B cell (primary cell): ENCODE results near the gene HSD17B1. TPM values are rescaled to one million over a fixed set of nuclear protein-coding genes. Genes with fewer than 3 reads are reported as not detected.

Experiments used
- ATAC-seq: fragments of 200-7000 bp; cut with Tn5 transposase; one replicate; pipeline ENCODE4 v1.10.0; 2021; ENCODE audit warnings: low read depth, mild to moderate bottlenecking, moderate number of reproducible peaks, moderate library complexity
- CTCF ChIA-PET: fragments of 350-600 bp; sonication (Branson Sonifier 250); formaldehyde crosslinking; loops from one replicate; lab custom pipeline; 2021; ENCODE audit warnings: antibody characterized with exemption, inconsistent platforms; lab: Charles Lee
- POLR2A ChIA-PET: fragments of 350-600 bp; sonication (Branson Sonifier 250); formaldehyde crosslinking; loops from one replicate; lab custom pipeline; 2021; ENCODE audit warnings: antibody characterized with exemption; lab: Charles Lee
- DNase-seq: peaks from one replicate; pipeline ENCODE4 v3.0.0; 2013
- H2AFZ ChIP-seq: 2 replicates; pipeline ENCODE4 v1.6.1; 2012; ENCODE audit warnings: mild to moderate bottlenecking, low read depth, low read length; ENCODE audit not compliant: insufficient read depth, poor library complexity, severe bottlenecking
- H3K27ac ChIP-seq, 2 donors: 1 replicate in 1 of 2; 2 replicates in 1 of 2; pipeline ENCODE4 v1.5.1; 2012 to 2013; ENCODE audit warnings: low read length in 2 of 2, mild to moderate bottlenecking in 2 of 2, moderate library complexity in 1 of 2
- H3K27me3 ChIP-seq, 4 experiments: fragments of 200-600 bp in 1 of 4; sonication (generic) in 1 of 4; replicated peaks in 1 of 4; 1 replicate in 2 of 4; 2 replicates in 2 of 4; pipeline versions ENCODE4 v1.6.1 to v1.7.0; 2013 to 2016; ENCODE audit warnings: low read length in 3 of 4, mild to moderate bottlenecking in 2 of 4, mixed read lengths in 1 of 4, moderate library complexity in 1 of 4; ENCODE audit not compliant: insufficient read depth in 4 of 4, control insufficient read depth in 3 of 4; ENCODE audit errors: control extremely low read depth in 1 of 4
- H3K36me3 ChIP-seq, 2 experiments: replicated peaks in 1 of 2; 1 replicate in 1 of 2; 2 replicates in 1 of 2; pipeline versions ENCODE4 v1.6.1 to v1.7.1; 2013; ENCODE audit warnings: low read length in 1 of 2; ENCODE audit not compliant: insufficient read depth in 2 of 2, control insufficient read depth in 1 of 2; ENCODE audit errors: control extremely low read depth in 1 of 2, extremely low read depth in 1 of 2
- H3K4me1 ChIP-seq, 2 donors: fragments of 200-600 bp in 1 of 2; sonication (generic) in 1 of 2; 1 replicate in 1 of 2; 2 replicates in 1 of 2; pipeline versions ENCODE4 v1.5.1 to v1.6.1; 2013 to 2017; ENCODE audit warnings: low read length in 2 of 2; ENCODE audit not compliant: control insufficient read depth in 2 of 2, insufficient read depth in 2 of 2
- H3K4me2 ChIP-seq: replicated peaks from 2 replicates; pipeline ENCODE3; 2012; ENCODE audit warnings: mild to moderate bottlenecking, low read depth, low read length; ENCODE audit not compliant: poor library complexity, severe bottlenecking
- H3K4me3 ChIP-seq, 5 experiments: fragments of 200-600 bp in 1 of 5; sonication (generic) in 1 of 5; 1 replicate in 3 of 5; 2 replicates in 2 of 5; pipeline versions ENCODE4 v1.5.1 to v1.7.0; 2011 to 2016; ENCODE audit warnings: low read length in 4 of 5, mild to moderate bottlenecking in 4 of 5, low read depth in 2 of 5, control low read depth in 1 of 5, moderate library complexity in 1 of 5; ENCODE audit not compliant: insufficient read depth in 1 of 5; ENCODE audit errors: control extremely low read depth in 1 of 5, extremely low read depth in 1 of 5
- H3K79me2 ChIP-seq: fragments of 200-600 bp; sonication (generic); one replicate; pipeline ENCODE4 v1.6.0; 2016; ENCODE audit warnings: low read length; ENCODE audit not compliant: control insufficient read depth, insufficient read depth
- H3K9ac ChIP-seq: fragments of 200-600 bp; sonication (generic); 2 replicates; pipeline ENCODE4 v1.6.1; 2017; ENCODE audit warnings: mild to moderate bottlenecking, low read length, moderate library complexity
- H3K9me3 ChIP-seq, 3 donors: one replicate each; pipeline versions ENCODE4 v1.6.1 to v1.7.1; 2013; ENCODE audit warnings: low read length in 2 of 3; ENCODE audit not compliant: control insufficient read depth in 2 of 3, insufficient read depth in 1 of 3; ENCODE audit errors: control extremely low read depth in 1 of 3
- H4K20me1 ChIP-seq: 2 replicates; pipeline ENCODE4 v1.6.0; 2012; ENCODE audit warnings: mild to moderate bottlenecking, low read length; ENCODE audit not compliant: insufficient read depth, control insufficient read depth, poor library complexity, severe bottlenecking
- H3K27ac Mint-ChIP-seq: one replicate; pipeline ENCODE4 v1.8.0; 2021; ENCODE audit warnings: mixed read lengths
- H3K27me3 Mint-ChIP-seq: one replicate; pipeline ENCODE4 v1.8.0; 2021; ENCODE audit warnings: mixed read lengths
- H3K4me1 Mint-ChIP-seq: one replicate; pipeline ENCODE4 v1.8.0; 2021; ENCODE audit warnings: mixed read lengths
- H3K4me3 Mint-ChIP-seq: one replicate; pipeline ENCODE4 v1.8.0; 2021; ENCODE audit warnings: mixed read lengths
- H3K9me3 Mint-ChIP-seq: one replicate; pipeline ENCODE4 v1.8.0; 2022; ENCODE audit warnings: mixed read lengths; ENCODE audit not compliant: insufficient read depth
- CTCF ChIP-seq: fragments of 200-600 bp; IDR thresholded peaks from one replicate; pipeline ENCODE4 v1.8.0; 2022; ENCODE audit warnings: antibody characterized with exemption, mild to moderate bottlenecking
- EZH2 ChIP-seq: IDR thresholded peaks from 2 replicates; pipeline ENCODE4 v1.6.1; 2012; ENCODE audit warnings: borderline replicate concordance, low read depth, mild to moderate bottlenecking, moderate library complexity, low read length; ENCODE audit not compliant: insufficient read depth, poor library complexity, severe bottlenecking
- WGBS: methylation state at CpG from one replicate; pipeline ENCODE4 v1.1.5; 2013; ENCODE audit warnings: missing lambda C conversion rate; ENCODE audit not compliant: insufficient coverage; 5-methylcytosine and 5-hydroxymethylcytosine counted together
- intact Hi-C: fragments of 100-400 bp; cut with micrococcal nuclease; formaldehyde crosslinking; loops from one replicate; pipeline ENCODE4 v1.10.0; 2022
- polyA plus RNA-seq: library from polyadenylated mRNA; depleted of rRNA; stranded (reverse); fragments of >200 nt; gene quantifications from 2 replicates; pipeline ENCODE4 v1.2.3, GENCODE V29; 2012
- total RNA-seq, 2 donors: library from RNA; stranded (reverse); fragments of 120-200 nt in 1 of 2; gene quantifications; 1 replicate in 1 of 2; 2 replicates in 1 of 2; pipeline versions ENCODE4 v1.2.3 to v1.2.4, GENCODE V29; 2013 to 2022

HSD17B1 gene
- total and polyA plus RNA-seq, 2 donors (not counting 1 experiment from before 2014, with no cell fraction given), result 1.3 to 3.3 TPM

DNA sequence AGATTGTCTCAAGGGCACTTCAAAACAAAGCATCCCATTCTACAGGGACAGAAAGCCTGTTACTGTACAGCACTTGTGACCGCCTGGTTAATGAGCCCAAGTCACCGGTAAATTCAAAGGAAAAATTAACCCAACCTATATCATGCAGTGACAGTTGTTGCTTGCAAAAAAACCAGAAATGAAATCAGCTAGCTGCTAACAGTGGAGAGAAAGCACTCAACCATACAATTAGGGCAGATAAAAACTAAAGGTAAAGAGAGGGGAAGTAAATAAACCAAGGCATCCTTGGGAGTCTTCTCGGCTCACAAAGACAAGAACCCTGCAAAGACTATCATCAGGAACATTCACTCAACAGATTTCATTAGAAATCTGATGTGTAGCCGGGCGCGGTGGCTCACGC is 50.6 kb downstream of the HSD17B1 start:
- Histone ChIP-seq H3K9ac (no peak overlapping the region), H3K4me2 (peak overlapping the region; percentile 42), H3K9me3 (no peaks in the 10 kb centered on the region), H3K27ac (peak overlapping the region in 1 of 2 donors; percentile 49), H2AFZ (no peak overlapping the region), H3K36me3 (peaks cover 0 to 25% of the 10 kb centered on the region in 2 experiments), H3K79me2 (peaks cover 99% of the 10 kb centered on the region), H4K20me1 (peaks cover 94% of the 10 kb centered on the region), H3K4me1 (peaks cover 51% of the 10 kb centered on the region in 2 donors), H3K4me3 (no peak overlapping the region), H3K27me3 (no peaks in the 10 kb centered on the region)
- Mint-ChIP-seq H3K27ac (peak overlapping the region; percentile 67), H3K9me3 (no peaks in the 10 kb centered on the region), H3K4me1 (peaks cover 64% of the 10 kb centered on the region), H3K27me3 (no peaks in the 10 kb centered on the region), H3K4me3 (peak overlapping the region; percentile 2)
- ChIA-PET POLR2A (no interaction called here), CTCF (interaction anchor here (3.8 kb wide), 1 partner anchor 25 kb away, joined by 22 read pairs; the partner anchor contains the start of gene PSMC3IP)
- intact Hi-C loops, result no loop called here
- 100% methylated on average over 4 of the region's 7 CpGs for WGBS
- DNase-seq, result peak; percentile 37
- peak; percentile 49 for ATAC-seq
- TF ChIP-seq EZH2, result no peak
- TF ChIP-seq CTCF, result no peak

Other genes starting within 250 kb of the HSD17B1 start
- 140 and 151 TPM in 2 replicates for gene STAT3, start 164.5 kb upstream of the HSD17B1 start, total RNA-seq
- 50.1 and 53.4 TPM in 2 replicates for gene STAT3, start 164.5 kb upstream of the HSD17B1 start, polyA plus RNA-seq
- not detected in 2 replicates for gene CAVIN1, start 129.7 kb upstream of the HSD17B1 start, total RNA-seq
- gene CAVIN1, start 129.7 kb upstream of the HSD17B1 start, polyA plus RNA-seq, result not detected in 2 replicates
- gene ATP6V0A1, start 94.0 kb upstream of the HSD17B1 start, total RNA-seq, result 59.1 and 65.0 TPM in 2 replicates
- gene ATP6V0A1, start 94.0 kb upstream of the HSD17B1 start, polyA plus RNA-seq, result 90.9 and 108 TPM in 2 replicates
- 44.8 and 47.1 TPM in 2 replicates for gene NAGLU, start 16.7 kb upstream of the HSD17B1 start, total RNA-seq
- 43.4 and 52.4 TPM in 2 replicates for gene NAGLU, start 16.7 kb upstream of the HSD17B1 start, polyA plus RNA-seq
- 76.6 and 82.4 TPM in 2 replicates for gene COASY, start 9.2 kb downstream of the HSD17B1 start, total RNA-seq
- 55.9 and 82.3 TPM in 2 replicates for gene COASY, start 9.2 kb downstream of the HSD17B1 start, polyA plus RNA-seq
- gene MLX, start 14.2 kb downstream of the HSD17B1 start, total RNA-seq, result 66.6 and 71.5 TPM in 2 replicates
- gene MLX, start 14.2 kb downstream of the HSD17B1 start, polyA plus RNA-seq, result 57.3 and 62.4 TPM in 2 replicates
- gene PSMC3IP, start 24.8 kb downstream of the HSD17B1 start, total RNA-seq, result 7.9 and 10.4 TPM in 2 replicates
- 2.8 and 3.2 TPM in 2 replicates for gene PSMC3IP, start 24.8 kb downstream of the HSD17B1 start, polyA plus RNA-seq
- gene RETREG3, start 56.5 kb downstream of the HSD17B1 start, total RNA-seq, result 103 and 108 TPM in 2 replicates
- 43.1 and 44.1 TPM in 2 replicates for gene RETREG3, start 56.5 kb downstream of the HSD17B1 start, polyA plus RNA-seq
- gene TUBG1, start 56.8 kb downstream of the HSD17B1 start, total RNA-seq, result 15.7 and 17.2 TPM in 2 replicates
- 12.3 and 19.5 TPM in 2 replicates for gene TUBG1, start 56.8 kb downstream of the HSD17B1 start, polyA plus RNA-seq
- gene TUBG2, start 106.4 kb downstream of the HSD17B1 start, total RNA-seq, result 18.3 and 19.0 TPM in 2 replicates
- 11.9 and 16.7 TPM in 2 replicates for gene TUBG2, start 106.4 kb downstream of the HSD17B1 start, polyA plus RNA-seq
- 0.44 and 0.97 TPM in 2 replicates for gene PLEKHH3, start 124.1 kb downstream of the HSD17B1 start, total RNA-seq
- gene PLEKHH3, start 124.1 kb downstream of the HSD17B1 start, polyA plus RNA-seq, result 0.67 and 1.4 TPM in 2 replicates
- 0.49 and 0.80 TPM in 2 replicates for gene CCR10, start 128.9 kb downstream of the HSD17B1 start, total RNA-seq
- 1.8 and 2.7 TPM in 2 replicates for gene CCR10, start 128.9 kb downstream of the HSD17B1 start, polyA plus RNA-seq
- gene CNTNAP1, start 129.6 kb downstream of the HSD17B1 start, total RNA-seq, result 4.7 and 6.7 TPM in 2 replicates
- 3.5 and 4.9 TPM in 2 replicates for gene CNTNAP1, start 129.6 kb downstream of the HSD17B1 start, polyA plus RNA-seq
- gene EZH1, start 192.1 kb downstream of the HSD17B1 start, total RNA-seq, result 169 and 180 TPM in 2 replicates
- 115 and 195 TPM in 2 replicates for gene EZH1, start 192.1 kb downstream of the HSD17B1 start, polyA plus RNA-seq
- gene RAMP2, start 208.3 kb downstream of the HSD17B1 start, total RNA-seq, result not detected in 2 replicates
- not detected in 2 replicates for gene RAMP2, start 208.3 kb downstream of the HSD17B1 start, polyA plus RNA-seq
- 38.7 and 38.8 TPM in 2 replicates for gene VPS25, start 220.5 kb downstream of the HSD17B1 start, total RNA-seq
- 30.6 and 40.5 TPM in 2 replicates for gene VPS25, start 220.5 kb downstream of the HSD17B1 start, polyA plus RNA-seq
- 0.12 and 0.44 TPM in 2 replicates for gene WNK4, start 227.7 kb downstream of the HSD17B1 start, total RNA-seq
- 0.03 and 0.06 TPM in 2 replicates for gene WNK4, start 227.7 kb downstream of the HSD17B1 start, polyA plus RNA-seq
- gene COA3, start 245.8 kb downstream of the HSD17B1 start, total RNA-seq, result 31.9 and 32.1 TPM in 2 replicates
- 7.5 and 18.5 TPM in 2 replicates for gene COA3, start 245.8 kb downstream of the HSD17B1 start, polyA plus RNA-seq
- gene CNTD1, start 245.9 kb downstream of the HSD17B1 start, total RNA-seq, result not detected in 2 replicates
- gene CNTD1, start 245.9 kb downstream of the HSD17B1 start, polyA plus RNA-seq, result not detected in 2 replicates